OCI-LY3 (cell line): ENCODE data around the gene VAMP5.

Experiments
- H2AFZ ChIP-seq: fragments of 200-600, 300-600 bp; shearing (Covaris generic); 2 replicates; pipeline ENCODE4 v1.6.0; 2014; ENCODE audit warnings: antibody characterized with exemption, low read depth, low read length
- H3K27ac ChIP-seq: fragments of 200-600, 300-600 bp; sonication (generic); 2 replicates; pipeline ENCODE4 v1.5.1; 2014; ENCODE audit warnings: mild to moderate bottlenecking, low read length, moderate library complexity, mixed read lengths
- H3K27me3 ChIP-seq: fragments of 200-600, 300-600 bp; sonication (generic); 2 replicates; pipeline ENCODE4 v1.6.1; 2014; ENCODE audit warnings: low read depth, low read length, mixed read lengths
- H3K36me3 ChIP-seq: fragments of 200-600, 300-600 bp; sonication (generic); replicated peaks from 2 replicates; pipeline ENCODE3; 2014; ENCODE audit warnings: low read depth, low read length, mixed read lengths
- H3K4me1 ChIP-seq: fragments of 300-600, 200-600 bp; sonication (generic); 2 replicates; pipeline ENCODE4 v1.6.1; 2014; ENCODE audit warnings: low read length, mixed read lengths
- H3K4me2 ChIP-seq: fragments of 200-600, 300-600 bp; sonication (generic); 2 replicates; pipeline ENCODE4 v1.6.1; 2014; ENCODE audit warnings: low read length, mixed read lengths
- H3K4me3 ChIP-seq: fragments of 300-600, 200-600 bp; sonication (generic); 2 replicates; pipeline ENCODE4 v1.5.1; 2014; ENCODE audit warnings: antibody characterized with exemption, mild to moderate bottlenecking, low read length, moderate library complexity
- H3K79me2 ChIP-seq: fragments of 300-600, 200-600 bp; shearing (Covaris generic); 2 replicates; pipeline ENCODE4 v1.6.1; 2014; ENCODE audit warnings: mild to moderate bottlenecking, low read length, mixed read lengths
- H3K9ac ChIP-seq: fragments of 300-600, 200-600 bp; shearing (Covaris generic); 2 replicates; pipeline ENCODE4 v1.6.0; 2014; ENCODE audit warnings: mild to moderate bottlenecking, low read length, moderate library complexity
- H3K9me3 ChIP-seq: fragments of 200-600, 300-600 bp; shearing (Covaris generic); 2 replicates; pipeline ENCODE4 v1.6.1; 2014; ENCODE audit warnings: low read length, mixed read lengths; ENCODE audit not compliant: insufficient read depth
- H4K20me1 ChIP-seq: fragments of 200-600, 300-600 bp; sonication (generic); 2 replicates; pipeline ENCODE4 v1.6.1; 2016; ENCODE audit warnings: low read length, mixed read lengths; ENCODE audit not compliant: insufficient read depth
- CTCF ChIP-seq: fragments of 200-600, 300-600 bp; sonication (generic); IDR thresholded peaks from 2 replicates; pipeline ENCODE4 v1.5.1; 2014; ENCODE audit warnings: antibody characterized with exemption, low read length, low read depth
- EZH2phosphoT487 ChIP-seq: fragments of 200-600 bp; shearing (Covaris generic); IDR thresholded peaks from 2 replicates; pipeline ENCODE4 v1.6.1; 2018; ENCODE audit warnings: antibody characterized with exemption, mixed run types, low read depth

The VAMP5 gene

GRCh38 chr2:85538507-85539360 lies 45.5 kb upstream of the VAMP5 start, which contains the start of gene MAT2A:
TSS of gene MAT2A (plus strand) at chr2:85539168. CDS start at chr2:85539288, 120 bp downstream.
- Histone ChIP-seq H3K4me1 (peaks cover 16% of the 10 kb centered on the region), H2AFZ (peak within 1 kb of the TSS; percentile 48; the same call in 1 of the 2 replicates), H3K27ac (peak within 1 kb of the TSS; percentile 86), H3K79me2 (peaks cover 67% of the 10 kb centered on the region), H3K36me3 (peaks cover 38% of the 10 kb centered on the region), H3K9ac (peak within 1 kb of the TSS; percentile 100), H3K27me3 (no peaks in the 10 kb centered on the region), H3K9me3 (no peaks in the 10 kb centered on the region), H3K4me2 (peak within 1 kb of the TSS; percentile 93), H3K4me3 (peak within 1 kb of the TSS; percentile 96), H4K20me1 (peaks cover 37% of the 10 kb centered on the region)
- no peak for TF ChIP-seq EZH2phosphoT487
- TF ChIP-seq CTCF, result peak; percentile 45

- no peaks in the 10 kb centered on the region for H3K9me3 ChIP-seq
- H2AFZ ChIP-seq, result no peak overlapping the region
- H3K9ac ChIP-seq, result peak overlapping the region; percentile 100
- H3K79me2 ChIP-seq, result peaks cover 67% of the 10 kb centered on the region
- peak overlapping the region; percentile 86 for H3K27ac ChIP-seq
- peak overlapping the region; percentile 86 for H3K4me2 ChIP-seq
- H3K4me3 ChIP-seq, result peak overlapping the region; percentile 96
- TF ChIP-seq CTCF, result no peak
- no peak for TF ChIP-seq EZH2phosphoT487
- peaks cover 16% of the 10 kb centered on the region for H3K4me1 ChIP-seq
- peaks cover 38% of the 10 kb centered on the region for H3K36me3 ChIP-seq
- peaks cover 37% of the 10 kb centered on the region for H4K20me1 ChIP-seq
- no peaks in the 10 kb centered on the region for H3K27me3 ChIP-seq
Observed at GRCh38 chr2:85539361-85540132, 44.7 kb upstream of the VAMP5 start.

GRCh38 chr2:85540133-85540648 lies 44.0 kb upstream of the VAMP5 start:
- H3K79me2 ChIP-seq, result peaks cover 67% of the 10 kb centered on the region
- H2AFZ ChIP-seq, result no peak overlapping the region
- peak overlapping the region; percentile 86 for H3K27ac ChIP-seq
- H3K9me3 ChIP-seq, result no peaks in the 10 kb centered on the region
- peak overlapping the region; percentile 100 for H3K9ac ChIP-seq
- TF ChIP-seq EZH2phosphoT487, result no peak
- peaks cover 16% of the 10 kb centered on the region for H3K4me1 ChIP-seq
- peak overlapping the region; percentile 96 for H3K4me3 ChIP-seq
- no peaks in the 10 kb centered on the region for H3K27me3 ChIP-seq
- H3K36me3 ChIP-seq, result peaks cover 39% of the 10 kb centered on the region
- peak overlapping the region; percentile 86 for H3K4me2 ChIP-seq
- peaks cover 37% of the 10 kb centered on the region for H4K20me1 ChIP-seq

- H3K4me1 ChIP-seq, result peaks cover 16% of the 10 kb centered on the region
- no peaks in the 10 kb centered on the region for H3K27me3 ChIP-seq
- peaks cover 67% of the 10 kb centered on the region for H3K79me2 ChIP-seq
- H3K36me3 ChIP-seq, result peaks cover 47% of the 10 kb centered on the region
- no peak for TF ChIP-seq CTCF
- TF ChIP-seq EZH2phosphoT487, result no peak
- peaks cover 39% of the 10 kb centered on the region for H4K20me1 ChIP-seq
- H3K27ac ChIP-seq, result no peak overlapping the region
- no peak overlapping the region for H2AFZ ChIP-seq
- H3K4me3 ChIP-seq, result peak overlapping the region; percentile 96
- no peaks in the 10 kb centered on the region for H3K9me3 ChIP-seq
- 0 out of 2 replicates have a peak overlapping the region, but pooled peaks have one; percentile 100 for H3K9ac ChIP-seq
- H3K4me2 ChIP-seq, result peak overlapping the region; percentile 86
Observed at GRCh38 chr2:85541262-85541661, 43.0 kb upstream of the VAMP5 start.
